Measurements from ENCODE around the gene JARID2. TPM values are rescaled to one million over a fixed set of nuclear protein-coding genes. Genes with fewer than 3 reads are reported as not detected.

The JARID2 gene
- total RNA-seq, 2 donors from 2014 or later, result 8.3 to 12.8 TPM

DNA sequence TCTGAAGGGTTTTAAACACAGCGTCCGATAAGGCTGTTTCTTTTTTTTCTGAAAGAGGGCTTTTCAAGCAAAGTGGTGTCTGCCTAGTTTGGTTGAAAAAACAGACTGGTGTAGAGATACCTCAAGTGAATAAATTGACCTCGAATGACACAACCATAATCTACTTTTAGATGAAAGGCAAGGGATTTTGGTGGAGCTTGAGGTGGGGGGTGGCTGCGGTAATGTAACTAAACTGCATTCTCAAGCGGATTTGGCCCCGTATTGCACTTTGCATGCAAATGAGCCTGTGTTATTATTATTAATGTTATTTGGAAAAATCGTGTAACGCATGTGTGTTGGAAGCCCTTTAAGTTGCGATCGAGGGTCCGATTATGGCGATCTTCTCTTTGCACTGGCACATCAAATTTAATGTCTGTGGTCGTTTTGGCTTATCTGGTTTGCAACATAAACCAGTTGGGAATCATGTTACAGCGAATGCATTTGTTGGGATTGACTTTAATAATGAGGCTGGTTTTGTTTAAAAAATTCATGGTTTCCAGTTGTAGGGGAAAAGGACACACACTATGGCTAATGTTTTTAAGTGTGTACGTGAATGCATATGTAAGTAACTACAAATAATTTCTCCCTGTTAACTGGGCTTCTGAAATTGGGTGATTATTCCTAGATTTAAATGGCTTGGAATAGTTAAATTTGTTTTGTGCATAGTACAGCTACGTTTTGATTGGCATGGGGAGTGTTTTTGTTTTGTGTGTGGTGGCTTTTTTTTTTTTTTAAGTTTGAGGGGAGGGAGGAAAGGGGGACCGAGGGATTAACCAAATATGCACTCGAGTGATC, 1.0 kb downstream of the JARID2 start:
- peak overlapping the region in 1 of 2 donors; percentile 88 for H3K27ac ChIP-seq
- no peak for DNase-seq (ENCODE audit: low spot score)
- peaks cover 11 to 24% of the 10 kb centered on the region in 2 donors for H3K4me1 ChIP-seq (ENCODE audit: control insufficient read depth in 1 of 2, low read depth in 2 of 2)

GRCh38 chr6:15247500-15248450, 1.9 kb downstream of the JARID2 start:
- no peak for DNase-seq (ENCODE audit: low spot score)
- peak overlapping the region; percentile 97 for H3K4me3 ChIP-seq
- no peak for ATAC-seq (ENCODE audit: insufficient number of reproducible peaks, low FRiP score, low read depth)
- TF ChIP-seq, protein P1, sequence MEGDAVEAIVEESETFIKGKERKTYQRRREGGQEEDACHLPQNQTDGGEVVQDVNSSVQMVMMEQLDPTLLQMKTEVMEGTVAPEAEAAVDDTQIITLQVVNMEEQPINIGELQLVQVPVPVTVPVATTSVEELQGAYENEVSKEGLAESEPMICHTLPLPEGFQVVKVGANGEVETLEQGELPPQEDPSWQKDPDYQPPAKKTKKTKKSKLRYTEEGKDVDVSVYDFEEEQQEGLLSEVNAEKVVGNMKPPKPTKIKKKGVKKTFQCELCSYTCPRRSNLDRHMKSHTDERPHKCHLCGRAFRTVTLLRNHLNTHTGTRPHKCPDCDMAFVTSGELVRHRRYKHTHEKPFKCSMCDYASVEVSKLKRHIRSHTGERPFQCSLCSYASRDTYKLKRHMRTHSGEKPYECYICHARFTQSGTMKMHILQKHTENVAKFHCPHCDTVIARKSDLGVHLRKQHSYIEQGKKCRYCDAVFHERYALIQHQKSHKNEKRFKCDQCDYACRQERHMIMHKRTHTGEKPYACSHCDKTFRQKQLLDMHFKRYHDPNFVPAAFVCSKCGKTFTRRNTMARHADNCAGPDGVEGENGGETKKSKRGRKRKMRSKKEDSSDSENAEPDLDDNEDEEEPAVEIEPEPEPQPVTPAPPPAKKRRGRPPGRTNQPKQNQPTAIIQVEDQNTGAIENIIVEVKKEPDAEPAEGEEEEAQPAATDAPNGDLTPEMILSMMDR (IDR thresholded peaks at IDR 0.05), result peak; percentile 23
- peak overlapping the region; percentile 58 to 70 for H3K27ac ChIP-seq
- H3K36me3 ChIP-seq, result no peaks in the 10 kb centered on the region
- peaks cover 11 to 25% of the 10 kb centered on the region in 2 donors for H3K4me1 ChIP-seq (ENCODE audit: control insufficient read depth in 1 of 2, low read depth in 2 of 2)
- H3K27me3 ChIP-seq (replicated peaks; ENCODE audit: insufficient read depth), result no peaks in the 10 kb centered on the region
- H3K9me3 ChIP-seq, result no peaks in the 10 kb centered on the region

More for the DNA sequence above, 1.0 kb downstream of the JARID2 start:
- Histone ChIP-seq H3K27me3 (replicated peaks; ENCODE audit: insufficient read depth) (no peaks in the 10 kb centered on the region), H3K36me3 (no peaks in the 10 kb centered on the region), H3K9me3 (no peaks in the 10 kb centered on the region), H3K4me3 (peak overlapping the region; percentile 97)
- no peak for ATAC-seq (ENCODE audit: insufficient number of reproducible peaks, low FRiP score, low read depth)
- TF ChIP-seq, protein P1 (IDR thresholded peaks at IDR 0.05), result no peak

DNA sequence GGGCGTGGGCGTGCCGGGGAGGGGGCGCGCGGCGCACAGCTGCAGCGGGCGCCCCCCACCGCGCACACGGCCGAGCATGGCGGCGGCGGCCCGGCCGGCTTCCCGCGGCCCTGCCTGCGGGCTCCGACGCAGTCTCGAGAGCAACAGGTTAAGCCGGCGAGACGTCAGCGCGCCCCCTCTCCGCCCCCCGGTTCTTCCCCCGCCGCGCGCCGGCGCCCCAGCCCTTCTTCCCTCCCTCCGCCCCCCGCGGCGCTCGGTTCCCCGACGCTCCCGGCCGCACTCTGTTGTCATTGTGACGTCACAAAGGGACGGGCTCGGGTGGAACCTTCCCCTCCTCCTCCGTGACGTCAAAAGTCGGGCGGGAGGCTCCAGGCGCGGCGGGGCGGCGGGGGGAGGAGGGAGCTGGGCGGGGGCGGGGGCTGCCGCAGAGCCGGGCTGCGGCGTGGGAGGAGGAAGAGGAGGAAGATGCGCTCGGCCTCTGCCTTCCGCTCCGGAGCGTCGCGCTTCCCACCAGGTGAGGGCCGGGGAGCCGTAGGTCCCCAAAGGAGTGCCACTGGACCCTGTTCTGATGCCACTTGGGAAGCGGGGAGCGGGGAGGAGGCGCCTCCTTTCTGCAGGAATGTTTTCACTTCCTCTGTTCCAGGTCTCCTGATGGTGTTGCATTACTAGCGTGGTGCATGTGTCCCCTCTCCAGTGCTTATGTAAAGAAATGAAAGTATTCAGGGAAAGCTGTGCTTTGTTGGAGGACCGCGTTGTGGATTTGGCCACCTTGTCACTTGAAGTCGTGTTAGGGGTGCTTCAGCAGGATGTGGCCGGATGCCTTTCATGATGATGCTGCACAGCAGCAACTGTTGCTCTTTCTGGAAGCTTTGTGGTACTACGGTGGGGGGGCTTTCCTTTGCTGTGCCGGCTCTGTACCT, 2.8 kb downstream of the JARID2 start:
- TF ChIP-seq, protein P1 (IDR thresholded peaks at IDR 0.05), result no peak
- ATAC-seq (ENCODE audit: insufficient number of reproducible peaks, low FRiP score, low read depth) (no peak), DNase-seq (ENCODE audit: low spot score) (peak; percentile 88)
- H3K9me3 ChIP-seq, result no peaks in the 10 kb centered on the region
- H3K4me1 ChIP-seq (ENCODE audit: control insufficient read depth in 1 of 2, low read depth in 2 of 2), result peaks cover 11 to 25% of the 10 kb centered on the region in 2 donors
- H3K27me3 ChIP-seq (replicated peaks; ENCODE audit: insufficient read depth), result no peaks in the 10 kb centered on the region
- peak overlapping the region; percentile 85 to 88 for H3K27ac ChIP-seq
- peak overlapping the region; percentile 92 for H3K4me3 ChIP-seq
- no peaks in the 10 kb centered on the region for H3K36me3 ChIP-seq

GRCh38 chr6:15249371-15250019, 3.6 kb downstream of the JARID2 start:
- DNase-seq (ENCODE audit: low spot score) (no peak), ATAC-seq (ENCODE audit: insufficient number of reproducible peaks, low FRiP score, low read depth) (no peak)
- no peaks in the 10 kb centered on the region for H3K27me3 ChIP-seq (replicated peaks; ENCODE audit: insufficient read depth)
- H3K4me1 ChIP-seq (ENCODE audit: control insufficient read depth in 1 of 2, low read depth in 2 of 2), result peaks cover 11 to 25% of the 10 kb centered on the region in 2 donors
- H3K27ac ChIP-seq, result peak overlapping the region; percentile 85 to 88
- TF ChIP-seq, protein P1 (IDR thresholded peaks at IDR 0.05), result no peak
- no peaks in the 10 kb centered on the region for H3K36me3 ChIP-seq
- no peaks in the 10 kb centered on the region for H3K9me3 ChIP-seq
- peak overlapping the region; percentile 92 for H3K4me3 ChIP-seq

Measured in thoracic aorta (tissue), 2 donors.